Bronchial epithelial cell (primary cell): ENCODE results near the gene LMBR1L. TPM values are rescaled to one million over a fixed set of nuclear protein-coding genes. Genes with fewer than 3 reads are reported as not detected.
A peak's percentile ranks its signal among the peaks of the same experiment; 100 is the strongest.
"Not testable (repeated sequence)": the region's sequence is repeated elsewhere in the genome, so short reads cannot be mapped to it uniquely, and the experiment has no call there.

Experiments
- DNase-seq: peaks from one replicate; pipeline ENCODE4 v3.0.0-alpha.2; 2010; ENCODE audit warnings: low read depth
- FAIRE-seq: peaks from 2 replicates; lab custom pipeline; 2011; peaks lifted over from hg19 to GRCh38; lab: Jason Lieb, UNC
- H3K27me3 ChIP-seq: 2 replicates; pipeline ENCODE4 v1.5.1; 2011; ENCODE audit warnings: low read length; ENCODE audit not compliant: control insufficient read depth, insufficient read depth
- H3K36me3 ChIP-seq: 2 replicates; pipeline ENCODE4 v1.5.1; 2011; ENCODE audit warnings: low read length; ENCODE audit not compliant: control insufficient read depth, insufficient read depth
- H3K4me3 ChIP-seq: 2 replicates; pipeline ENCODE4 v1.5.1; 2011; ENCODE audit warnings: mild to moderate bottlenecking, low read depth, low read length, control low read depth
- CTCF ChIP-seq: IDR thresholded peaks from 2 replicates; pipeline ENCODE4 v1.5.1; 2011; ENCODE audit warnings: mild to moderate bottlenecking, moderate library complexity, low read length, control low read depth, inconsistent platforms; ENCODE audit not compliant: insufficient read depth, severe bottlenecking
- total RNA-seq: library from RNA; depleted of rRNA; stranded (reverse); fragments of >200 nt; gene quantifications from 2 replicates; pipeline ENCODE4 v1.2.1, GENCODE V29; 2014

Gene LMBR1L
- total RNA-seq, 1 donor from 2014 or later: 24.0 TPM

GRCh38 chr12:49133014-49133413 lies 22.4 kb upstream of the LMBR1L start:
- FAIRE-seq (no peak), DNase-seq (no peak)
- no peak for TF ChIP-seq CTCF
- Histone ChIP-seq H3K27me3 (no peaks in the 10 kb centered on the region), H3K36me3 (peaks cover 9% of the 10 kb centered on the region), H3K4me3 (no peak overlapping the region)

- FAIRE-seq (no peak), DNase-seq (no peak)
- no peaks in the 10 kb centered on the region for H3K27me3 ChIP-seq
- peaks cover 9% of the 10 kb centered on the region for H3K36me3 ChIP-seq
- peak overlapping the region; percentile 96 for H3K4me3 ChIP-seq
- TF ChIP-seq CTCF: no peak
Observed at GRCh38 chr12:49131894-49132461, 21.3 kb upstream of the LMBR1L start.

- H3K36me3 ChIP-seq: peaks cover 9% of the 10 kb centered on the region
- DNase-seq: peak; percentile 56
- TF ChIP-seq CTCF: no peak
- no peak for FAIRE-seq
- H3K4me3 ChIP-seq: peak within 1 kb of the TSS; percentile 96
- no peaks in the 10 kb centered on the region for H3K27me3 ChIP-seq
Observed at GRCh38 chr12:49131051-49131893, 20.6 kb upstream of the LMBR1L start, which contains the start of gene TUBA1B. Gene TUBA1B (minus strand): TSS chr12:49131395. CDS start chr12:49131300, 95 bp downstream.

- no peaks in the 10 kb centered on the region for H3K27me3 ChIP-seq
- peaks cover 9% of the 10 kb centered on the region for H3K36me3 ChIP-seq
- peak; percentile 83 for DNase-seq
- FAIRE-seq: no peak
- TF ChIP-seq CTCF: peak; percentile 99
- H3K4me3 ChIP-seq: peak overlapping the region; percentile 96
Observed at GRCh38 chr12:49130151-49131050, 19.8 kb upstream of the LMBR1L start.

GRCh38 chr12:49129332-49130150 lies 18.9 kb upstream of the LMBR1L start:
- FAIRE-seq: no peak
- Histone ChIP-seq H3K4me3 (peak overlapping the region; percentile 96), H3K27me3 (no peaks in the 10 kb centered on the region), H3K36me3 (peaks cover 9% of the 10 kb centered on the region)
- TF ChIP-seq CTCF: no peak
- DNase-seq: no peak

- not testable (repeated sequence) for H3K4me3 ChIP-seq, H3K27me3 ChIP-seq, H3K36me3 ChIP-seq, DNase-seq, FAIRE-seq
Observed at GRCh38 chr12:49127971-49128370, 17.3 kb upstream of the LMBR1L start.
